GM19397 (cell line): Measurements from ENCODE around the gene CAT.

Experiments used
- ATAC-seq: cut with Tn5 transposase; IDR thresholded peaks from one replicate; pipeline ENCODE4 v1.9.1; 2021; ENCODE audit warnings: mild to moderate bottlenecking, moderate library complexity; ENCODE audit not compliant: unreplicated experiment

Gene CAT

DNA sequence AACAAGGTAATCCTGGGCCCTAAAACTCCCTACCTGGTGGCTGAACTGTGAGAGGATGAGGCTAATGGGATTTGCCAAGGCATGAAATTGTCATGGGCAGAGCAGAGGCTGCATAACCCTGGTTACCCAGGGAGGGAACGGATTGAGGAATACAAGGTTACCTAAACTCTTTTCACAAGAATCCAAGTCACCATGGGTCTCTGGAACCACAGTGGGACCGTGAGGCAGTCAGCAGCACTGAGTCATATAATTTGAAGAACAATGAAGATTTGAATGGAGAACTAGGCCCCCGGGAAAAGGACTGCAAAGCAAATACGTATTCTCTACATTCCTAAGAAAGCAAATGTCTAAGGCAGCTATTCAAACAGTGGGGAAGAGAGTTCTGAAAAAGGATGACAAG lies 19.8 kb downstream of the CAT start:
- ATAC-seq, result no peak

GRCh38 chr11:34459507-34460162 lies 20.9 kb downstream of the CAT start:
- no peak for ATAC-seq

DNA sequence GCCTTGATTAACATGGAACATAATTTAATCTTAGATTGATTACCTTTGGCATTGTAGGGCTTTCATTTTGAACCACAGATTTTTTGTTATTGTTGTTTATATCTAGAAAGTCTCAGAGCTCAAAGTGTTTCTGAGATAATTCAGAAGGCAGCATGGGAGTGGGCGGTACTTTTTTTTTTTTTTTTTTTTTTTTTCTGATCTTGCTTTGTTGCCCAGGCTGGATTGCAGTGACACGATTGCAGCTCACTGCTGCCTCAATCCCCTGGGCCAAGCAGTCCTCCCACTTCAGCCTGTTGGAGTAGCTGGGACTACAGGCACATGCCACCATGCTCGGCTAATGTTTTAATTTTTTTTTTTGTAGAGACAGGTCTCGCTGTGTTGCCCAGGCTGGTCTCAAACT lies 21.5 kb downstream of the CAT start:
- no peak for ATAC-seq

DNA sequence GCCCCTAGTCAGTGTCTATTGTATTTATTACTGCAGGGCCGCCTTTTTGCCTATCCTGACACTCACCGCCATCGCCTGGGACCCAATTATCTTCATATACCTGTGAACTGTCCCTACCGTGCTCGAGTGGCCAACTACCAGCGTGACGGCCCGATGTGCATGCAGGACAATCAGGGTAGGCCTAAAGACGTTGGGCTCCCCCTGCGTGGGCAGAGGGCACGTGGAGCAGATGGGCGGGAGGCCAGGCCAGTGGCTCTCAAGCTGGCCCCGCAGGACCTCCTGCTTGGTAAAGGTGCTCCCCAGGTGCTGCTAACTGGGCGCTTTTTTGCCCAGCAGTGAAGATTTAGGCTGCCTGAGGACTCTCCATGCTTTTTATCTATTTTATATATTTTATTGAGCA lies 22.5 kb downstream of the CAT start:
- ATAC-seq, result no peak

DNA sequence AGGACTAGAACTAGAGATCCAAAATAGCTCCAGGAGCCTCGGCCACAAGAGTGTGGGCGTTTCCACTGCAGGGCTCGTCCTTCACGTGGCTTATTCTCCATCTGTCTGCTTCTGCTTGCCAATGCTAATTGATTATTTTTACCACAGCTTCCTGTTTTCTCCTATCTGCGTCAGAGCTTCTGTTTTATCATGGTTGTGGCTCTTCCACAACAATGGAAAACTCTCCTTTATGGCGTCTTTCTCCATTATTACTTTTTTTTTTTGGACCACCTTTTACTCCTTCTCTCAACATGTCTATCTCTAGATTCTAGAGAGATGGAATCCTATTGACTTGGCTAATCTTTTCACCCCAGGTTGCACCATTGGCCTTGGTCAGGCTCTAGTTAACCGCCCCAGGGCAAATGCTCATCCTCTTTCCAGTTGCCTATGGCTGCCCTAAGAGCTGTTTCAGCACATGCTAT lies 25.9 kb downstream of the CAT start:
- ATAC-seq, result no peak

DNA sequence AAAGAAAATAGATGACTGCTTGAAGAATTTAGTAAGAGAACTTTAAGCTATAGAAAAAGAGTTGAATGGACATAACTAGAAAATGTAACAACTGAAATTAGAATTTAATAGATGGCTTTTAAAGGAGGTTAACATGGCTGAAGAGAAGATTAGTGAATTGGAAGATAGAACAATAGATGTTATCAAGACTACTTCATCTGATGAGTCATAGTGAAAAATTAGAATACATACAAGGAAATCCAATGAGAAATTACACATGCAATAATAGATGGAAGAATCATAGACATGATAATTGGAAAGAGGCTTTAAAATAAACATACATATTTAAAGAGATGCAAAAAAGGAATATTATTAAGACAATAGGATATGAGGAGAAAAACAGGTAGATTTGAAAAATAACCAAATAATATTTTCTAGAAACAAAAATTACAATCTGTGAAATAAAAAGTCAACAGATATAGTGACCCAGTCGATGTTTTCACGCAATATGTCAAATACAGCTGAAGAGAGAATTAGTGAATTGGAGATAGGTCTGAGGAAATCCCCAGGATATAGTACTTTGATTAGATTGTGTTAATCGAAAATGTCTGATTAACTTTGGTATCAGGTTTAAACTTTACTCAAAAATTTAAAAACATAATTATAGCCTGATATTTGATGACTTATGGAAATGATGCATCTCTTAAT lies 28.2 kb downstream of the CAT start:
- no peak for ATAC-seq

GRCh38 chr11:34468209-34468841 lies 29.6 kb downstream of the CAT start:
- ATAC-seq, result no peak

GRCh38 chr11:34473603-34474169 lies 35.0 kb downstream of the CAT start:
- ATAC-seq, result no peak

- no peak for ATAC-seq
Measured at GRCh38 chr11:34475656-34476055, 36.9 kb downstream of the CAT start.

DNA sequence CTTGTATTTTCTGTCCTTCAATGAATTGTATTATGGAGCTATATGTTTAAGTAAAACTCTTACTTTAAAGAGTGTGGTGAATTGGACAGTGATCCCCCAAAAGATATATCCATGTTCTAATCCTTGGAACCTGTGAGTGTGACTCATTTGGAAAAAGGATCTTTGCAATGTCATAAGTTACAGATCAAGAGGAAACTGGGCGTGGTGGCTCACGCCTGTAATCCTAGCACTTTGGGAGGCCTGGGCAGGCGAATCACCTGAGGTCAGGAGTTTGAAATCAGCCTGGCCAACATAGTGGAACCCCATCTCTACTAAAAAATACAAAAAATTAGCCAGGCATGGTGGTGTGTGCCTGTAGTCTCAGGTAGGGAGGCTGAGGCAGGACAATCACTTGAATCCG lies 38.1 kb downstream of the CAT start:
- no peak for ATAC-seq

GRCh38 chr11:34478845-34479663 lies 40.3 kb downstream of the CAT start:
- no peak for ATAC-seq

DNA sequence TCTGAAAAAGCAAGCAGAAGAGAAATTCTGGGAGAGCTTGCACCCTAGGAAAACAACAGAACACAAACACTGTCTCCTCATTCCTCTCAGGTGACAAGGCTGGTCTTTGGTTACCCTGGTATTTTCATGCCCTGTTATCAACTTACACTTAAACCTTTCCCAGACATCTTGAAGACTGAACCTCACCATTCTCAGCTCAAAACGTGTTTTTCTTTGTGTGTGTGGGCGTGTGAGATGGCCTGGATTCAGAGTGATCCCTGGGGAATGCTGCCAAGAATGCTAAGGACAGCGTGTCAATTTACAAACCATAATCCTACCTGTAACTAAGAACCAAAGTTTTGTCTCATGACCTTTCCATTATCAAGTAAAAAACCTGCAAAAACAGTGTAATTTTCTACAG lies 41.6 kb downstream of the CAT start:
- no peak for ATAC-seq

- ATAC-seq, result no peak
Measured at GRCh38 chr11:34481307-34481706, 42.6 kb downstream of the CAT start.

- ATAC-seq, result no peak
Measured at GRCh38 chr11:34483106-34483874, 44.6 kb downstream of the CAT start.

DNA sequence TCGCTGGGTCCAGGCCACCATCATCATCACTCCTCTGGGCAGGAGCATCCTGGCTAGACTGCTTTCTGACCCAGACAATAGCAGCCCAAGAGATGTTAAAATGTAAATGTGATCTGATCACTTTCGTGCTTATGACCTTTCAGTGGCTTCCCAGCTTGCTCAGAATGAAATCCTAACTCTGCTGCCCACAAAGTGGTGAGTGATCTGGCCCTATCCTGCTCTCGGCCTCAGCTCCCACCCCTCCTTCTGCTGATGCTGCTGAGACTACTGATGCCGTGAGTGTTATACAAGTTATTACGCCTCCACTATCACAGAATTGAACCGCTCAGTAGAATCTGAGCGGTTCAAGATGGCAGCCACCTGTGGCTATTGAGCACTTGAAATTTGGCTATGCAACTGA lies 48.7 kb downstream of the CAT start:
- ATAC-seq, result no peak

GRCh38 chr11:34488855-34489557 lies 50.3 kb downstream of the CAT start:
- ATAC-seq, result no peak

- no peak for ATAC-seq
Measured at GRCh38 chr11:34490304-34490703, 51.6 kb downstream of the CAT start.

- no peak for ATAC-seq
Measured at GRCh38 chr11:34492806-34493414, 54.2 kb downstream of the CAT start.

GRCh38 chr11:34493468-34493867 lies 54.7 kb downstream of the CAT start:
- no peak for ATAC-seq
